Osteocyte (in vitro differentiated cells): Measurements from ENCODE around the gene STARD3. TPM values are rescaled to one million over a fixed set of nuclear protein-coding genes. Genes with fewer than 3 reads are reported as not detected.

Experiments
- DNase-seq: peaks from one replicate; pipeline ENCODE4 v3.0.0; 2021; ENCODE audit warnings: mixed read lengths; ENCODE audit not compliant: unreplicated experiment; ENCODE audit errors: extremely low spot score
- H3K27ac Mint-ChIP-seq: one replicate; pipeline ENCODE4 v1.8.0; 2021; ENCODE audit warnings: mild to moderate bottlenecking, mixed read lengths; ENCODE audit not compliant: unreplicated experiment
- H3K27me3 Mint-ChIP-seq: one replicate; pipeline ENCODE4 v1.8.0; 2021; ENCODE audit warnings: mixed read lengths; ENCODE audit not compliant: unreplicated experiment
- H3K36me3 Mint-ChIP-seq: one replicate; pipeline ENCODE4 v1.8.0; 2021; ENCODE audit warnings: mixed read lengths; ENCODE audit not compliant: unreplicated experiment
- H3K4me1 Mint-ChIP-seq: one replicate; pipeline ENCODE4 v1.8.0; 2021; ENCODE audit warnings: mixed read lengths; ENCODE audit not compliant: unreplicated experiment
- H3K4me3 Mint-ChIP-seq: one replicate; pipeline ENCODE4 v1.8.0; 2021; ENCODE audit warnings: mild to moderate bottlenecking, moderate library complexity, mixed read lengths; ENCODE audit not compliant: unreplicated experiment
- H3K9me3 Mint-ChIP-seq: one replicate; pipeline ENCODE4 v1.8.0; 2021; ENCODE audit warnings: mixed read lengths; ENCODE audit not compliant: unreplicated experiment
- total RNA-seq: library from RNA; stranded (reverse); gene quantifications from 2 replicates; pipeline ENCODE4 v1.2.1, GENCODE V29; 2021
- TF ChIP-seq, protein P1 (sequence below): fragments of 200-600 bp; sonication (generic); IDR thresholded peaks from 2 replicates; pipeline ENCODE4 v1.5.0; 2021; ENCODE audit warnings: antibody characterized with exemption, mild to moderate bottlenecking, moderate library complexity

STARD3 gene
- total RNA-seq, 1 donor from 2014 or later, result 68.9 TPM

DNA sequence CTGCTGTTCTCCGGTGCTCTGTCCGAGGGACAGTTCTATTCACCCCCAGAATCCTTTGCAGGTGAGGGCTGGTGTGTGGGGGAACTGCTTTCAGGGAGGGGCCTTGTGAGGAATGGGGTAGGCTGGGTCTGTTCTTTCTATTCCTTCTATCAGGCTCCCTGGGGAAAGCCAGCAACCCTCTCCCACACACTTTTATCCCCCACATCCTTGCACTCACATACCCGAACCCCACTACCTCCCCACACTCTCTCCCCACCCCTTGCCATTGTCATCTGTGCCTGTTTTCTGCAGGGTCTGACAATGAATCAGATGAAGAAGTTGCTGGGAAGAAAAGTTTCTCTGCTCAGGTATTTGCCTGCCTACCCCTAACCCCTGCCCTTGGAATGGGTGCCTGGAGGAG lies 21.8 kb downstream of the STARD3 start:
- Mint-ChIP-seq H3K27ac (no peak overlapping the region), H3K4me3 (no peak overlapping the region), H3K36me3 (peaks cover 7% of the 10 kb centered on the region), H3K4me1 (peaks cover 23% of the 10 kb centered on the region), H3K27me3 (no peaks in the 10 kb centered on the region), H3K9me3 (no peaks in the 10 kb centered on the region)
- DNase-seq, result no peak
- TF ChIP-seq, protein P1, sequence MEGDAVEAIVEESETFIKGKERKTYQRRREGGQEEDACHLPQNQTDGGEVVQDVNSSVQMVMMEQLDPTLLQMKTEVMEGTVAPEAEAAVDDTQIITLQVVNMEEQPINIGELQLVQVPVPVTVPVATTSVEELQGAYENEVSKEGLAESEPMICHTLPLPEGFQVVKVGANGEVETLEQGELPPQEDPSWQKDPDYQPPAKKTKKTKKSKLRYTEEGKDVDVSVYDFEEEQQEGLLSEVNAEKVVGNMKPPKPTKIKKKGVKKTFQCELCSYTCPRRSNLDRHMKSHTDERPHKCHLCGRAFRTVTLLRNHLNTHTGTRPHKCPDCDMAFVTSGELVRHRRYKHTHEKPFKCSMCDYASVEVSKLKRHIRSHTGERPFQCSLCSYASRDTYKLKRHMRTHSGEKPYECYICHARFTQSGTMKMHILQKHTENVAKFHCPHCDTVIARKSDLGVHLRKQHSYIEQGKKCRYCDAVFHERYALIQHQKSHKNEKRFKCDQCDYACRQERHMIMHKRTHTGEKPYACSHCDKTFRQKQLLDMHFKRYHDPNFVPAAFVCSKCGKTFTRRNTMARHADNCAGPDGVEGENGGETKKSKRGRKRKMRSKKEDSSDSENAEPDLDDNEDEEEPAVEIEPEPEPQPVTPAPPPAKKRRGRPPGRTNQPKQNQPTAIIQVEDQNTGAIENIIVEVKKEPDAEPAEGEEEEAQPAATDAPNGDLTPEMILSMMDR, result no peak

DNA sequence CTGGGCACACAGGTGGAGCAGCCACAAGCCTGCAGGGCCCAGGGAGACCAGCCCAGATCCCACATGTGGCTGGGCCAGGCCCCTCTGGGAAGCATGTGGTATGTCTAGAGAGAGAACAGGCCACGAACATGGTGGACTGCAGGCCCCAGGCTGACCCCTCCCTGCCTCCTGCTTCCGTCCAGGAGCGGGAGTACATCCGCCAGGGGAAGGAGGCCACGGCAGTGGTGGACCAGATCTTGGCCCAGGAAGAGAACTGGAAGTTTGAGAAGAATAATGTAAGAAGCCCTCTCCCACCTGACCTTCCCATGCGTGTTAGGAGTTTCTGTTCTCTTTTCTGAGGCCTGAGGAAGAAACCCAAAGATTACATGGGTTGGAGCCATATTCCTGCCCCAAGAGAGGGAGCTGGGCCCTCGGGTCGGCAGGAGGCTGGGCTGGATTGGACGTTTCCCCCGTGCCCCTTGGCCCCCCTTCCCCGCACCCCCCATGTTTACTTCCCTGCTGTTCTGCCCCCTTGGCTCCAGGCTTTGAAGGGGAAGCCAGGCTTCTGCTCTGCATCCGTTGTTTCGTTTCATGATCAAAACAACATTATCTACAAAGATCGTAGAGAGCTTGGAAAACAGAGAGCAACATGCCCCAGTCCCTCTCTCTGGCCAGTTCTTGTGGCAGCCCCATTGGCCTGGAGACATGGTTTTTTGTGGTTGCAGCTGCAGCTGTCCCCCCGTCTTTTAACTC lies 22.5 kb downstream of the STARD3 start:
- no peak overlapping the region for H3K27ac Mint-ChIP-seq
- no peaks in the 10 kb centered on the region for H3K9me3 Mint-ChIP-seq
- TF ChIP-seq, protein P1, result no peak
- no peaks in the 10 kb centered on the region for H3K27me3 Mint-ChIP-seq
- peaks cover 28% of the 10 kb centered on the region for H3K4me1 Mint-ChIP-seq
- no peak for DNase-seq
- H3K36me3 Mint-ChIP-seq, result peaks cover 7% of the 10 kb centered on the region
- no peak overlapping the region for H3K4me3 Mint-ChIP-seq

DNA sequence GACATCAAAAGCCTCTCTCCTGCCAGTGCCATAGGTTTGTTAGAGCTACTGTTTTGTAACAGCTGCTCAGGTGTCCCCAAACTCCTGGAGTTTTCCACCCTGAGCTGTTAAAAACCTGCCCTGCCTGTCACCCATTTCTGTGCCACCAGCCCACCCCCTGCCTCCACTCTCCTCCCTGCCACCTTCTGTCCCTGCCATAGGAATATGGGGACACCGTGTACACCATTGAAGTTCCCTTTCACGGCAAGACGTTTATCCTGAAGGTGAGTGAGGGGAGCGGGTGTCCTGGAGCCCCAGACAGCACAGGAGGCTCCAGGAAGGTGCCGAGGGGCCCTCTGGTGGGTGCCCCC lies 23.0 kb downstream of the STARD3 start:
- Mint-ChIP-seq H3K27ac (no peak overlapping the region), H3K4me3 (no peak overlapping the region)
- no peak for DNase-seq

DNA sequence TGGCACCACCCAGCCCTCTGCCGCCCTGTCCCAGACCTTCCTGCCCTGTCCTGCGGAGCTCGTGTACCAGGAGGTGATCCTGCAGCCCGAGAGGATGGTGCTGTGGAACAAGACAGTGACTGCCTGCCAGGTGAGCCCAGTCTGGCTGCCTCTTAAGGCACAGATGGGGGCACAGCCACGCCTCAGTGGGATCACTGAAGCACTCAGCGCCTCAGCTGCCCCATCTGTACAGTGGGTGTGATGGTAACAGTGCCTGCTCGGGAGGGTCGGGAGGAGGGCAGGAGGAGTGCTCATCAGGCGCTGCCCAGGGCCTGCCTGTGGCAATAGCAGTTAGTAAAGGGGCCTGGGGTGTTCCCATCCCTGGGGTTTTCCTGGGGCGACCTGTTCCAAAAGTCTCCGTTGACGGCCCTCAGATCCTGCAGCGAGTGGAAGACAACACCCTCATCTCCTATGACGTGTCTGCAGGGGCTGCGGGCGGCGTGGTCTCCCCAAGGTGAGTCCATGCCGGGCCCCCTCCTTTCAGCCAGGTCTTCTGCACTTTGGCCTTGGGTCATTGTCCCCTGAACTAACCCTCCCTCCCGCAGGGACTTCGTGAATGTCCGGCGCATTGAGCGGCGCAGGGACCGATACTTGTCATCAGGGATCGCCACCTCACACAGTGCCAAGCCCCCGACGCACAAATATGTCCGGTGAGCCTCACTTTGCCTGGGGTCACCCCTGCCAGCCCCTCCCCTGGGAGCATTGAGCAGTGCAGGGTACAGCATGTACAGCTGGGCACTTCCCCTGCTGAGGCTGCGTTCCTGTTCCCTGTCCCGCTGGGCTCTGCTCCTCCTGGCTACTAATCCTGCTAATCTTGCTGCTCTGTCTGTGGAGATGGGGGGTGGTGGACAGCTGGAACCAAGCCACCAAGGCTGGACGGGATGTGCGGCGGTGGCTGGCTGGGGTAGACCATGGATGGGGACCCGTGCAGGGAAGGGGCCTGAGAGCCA lies 23.7 kb downstream of the STARD3 start:
- DNase-seq, result no peak
- H3K27ac Mint-ChIP-seq, result no peak overlapping the region
- H3K4me1 Mint-ChIP-seq, result peaks cover 39% of the 10 kb centered on the region
- H3K36me3 Mint-ChIP-seq, result peaks cover 7% of the 10 kb centered on the region
- H3K4me3 Mint-ChIP-seq, result no peak overlapping the region
- no peaks in the 10 kb centered on the region for H3K9me3 Mint-ChIP-seq
- TF ChIP-seq, protein P1, result no peak
- no peaks in the 10 kb centered on the region for H3K27me3 Mint-ChIP-seq

More for the DNA sequence above, 23.0 kb downstream of the STARD3 start:
- H3K27me3 Mint-ChIP-seq, result no peaks in the 10 kb centered on the region
- H3K4me1 Mint-ChIP-seq, result peaks cover 32% of the 10 kb centered on the region
- TF ChIP-seq, protein P1, result no peak
- no peaks in the 10 kb centered on the region for H3K9me3 Mint-ChIP-seq
- peaks cover 7% of the 10 kb centered on the region for H3K36me3 Mint-ChIP-seq
